HepG2 (cell line): ENCODE results near the gene PPFIA4. TPM values are rescaled to one million over a fixed set of nuclear protein-coding genes. Genes with fewer than 3 reads are reported as not detected.

Experiments used
- ATAC-seq: fragments of 200-7000 bp; cut with Tn5 transposase; 3 replicates; pipeline ENCODE4 v1.9.1; 2020; ENCODE audit warnings: mild to moderate bottlenecking, moderate library complexity
- BruUV-seq: library from RNA; stranded (reverse); fragments of 400-500 nt; replicated peaks from 2 replicates; lab custom pipeline; 2021; lab: Mats Ljungman, UMichigan
- CTCF ChIA-PET: fragments of 300-600 bp; formaldehyde crosslinking; extraction: SDS; loops from one replicate; lab custom pipeline; 2021; ENCODE audit warnings: low total read pairs, inconsistent platforms, low intra/inter-chr PET ratio; lab: Yijun Ruan, JAX
- POLR2A ChIA-PET: fragments of 350-600 bp; sonication (Branson Sonifier 250); formaldehyde crosslinking; loops from one replicate; lab custom pipeline; 2020; ENCODE audit warnings: antibody characterized with exemption, inconsistent platforms; lab: Yijun Ruan, JAX
- DNase-seq: peaks from one replicate; pipeline ENCODE4 v3.0.0-alpha.2; 2015; ENCODE audit warnings: low spot score
- FAIRE-seq: peaks from 3 replicates; lab custom pipeline; 2011; peaks lifted over from hg19 to GRCh38; lab: Jason Lieb, UNC
- H2AFZ ChIP-seq: one replicate; pipeline ENCODE4 v1.6.1; 2011; ENCODE audit warnings: low read length, inconsistent platforms
- H3K27ac ChIP-seq: fragments of 300-600 bp; 3 replicates; pipeline ENCODE4 v1.8.0; 2011; ENCODE audit warnings: mixed run types, mild to moderate bottlenecking, mixed read lengths, low read length, inconsistent platforms; ENCODE audit not compliant: insufficient read depth; ENCODE audit errors: extremely low read length
- H3K27me3 ChIP-seq, 2 experiments: fragments of 200-600 bp in 1 of 2; 2 replicates in 1 of 2; 3 replicates in 1 of 2; pipeline versions ENCODE4 v1.6.0 to v1.8.0; 2011; ENCODE audit warnings: low read length in 2 of 2, mild to moderate bottlenecking in 2 of 2, moderate library complexity in 2 of 2, inconsistent platforms in 1 of 2; ENCODE audit not compliant: insufficient read depth in 2 of 2, control insufficient read depth in 1 of 2
- H3K36me3 ChIP-seq, 2 experiments: fragments of 200-600 bp in 1 of 2; replicated peaks in 1 of 2; 2 replicates in 1 of 2; 3 replicates in 1 of 2; pipeline versions ENCODE4 v1.5.1 to v1.8.0; 2011; ENCODE audit warnings: low read length in 2 of 2, inconsistent platforms in 1 of 2; ENCODE audit not compliant: insufficient read depth in 2 of 2, control insufficient read depth in 1 of 2
- H3K4me1 ChIP-seq: 2 replicates; pipeline ENCODE4 v1.5.1; 2012; ENCODE audit warnings: low read length, inconsistent platforms; ENCODE audit not compliant: insufficient read depth
- H3K4me2 ChIP-seq: 2 replicates; pipeline ENCODE4 v1.6.0; 2011; ENCODE audit warnings: low read depth, low read length, inconsistent platforms
- H3K4me3 ChIP-seq, 3 experiments: fragments of 200-600 bp in 1 of 3; sonication (generic), shearing (Covaris generic) in 1 of 3; replicated peaks in 1 of 3; 2 replicates each; pipeline ENCODE4 v1.5.1; 2011 to 2016; ENCODE audit warnings: low read length in 3 of 3, inconsistent platforms in 2 of 3, low read depth in 2 of 3, mild to moderate bottlenecking in 2 of 3, control low read depth in 1 of 3, mixed read lengths in 1 of 3; ENCODE audit not compliant: insufficient read depth in 1 of 3
- H3K79me2 ChIP-seq: one replicate; pipeline ENCODE4 v1.6.1; 2011; ENCODE audit warnings: low read length, inconsistent platforms; ENCODE audit not compliant: insufficient read depth
- H3K9ac ChIP-seq: 2 replicates; pipeline ENCODE4 v1.6.0; 2011; ENCODE audit warnings: mild to moderate bottlenecking, low read depth, low read length, inconsistent platforms; ENCODE audit not compliant: insufficient read depth
- H3K9me3 ChIP-seq: 2 replicates; pipeline ENCODE4 v1.5.1; 2012; ENCODE audit warnings: mild to moderate bottlenecking, low read length
- H4K20me1 ChIP-seq: 2 replicates; pipeline ENCODE4 v1.6.0; 2011; ENCODE audit warnings: inconsistent platforms, mild to moderate bottlenecking, low read length, moderate library complexity; ENCODE audit not compliant: insufficient read depth
- DMAP1 ChIP-seq: IDR thresholded peaks from 2 replicates; pipeline ENCODE4 v1.6.1; 2016
- DRAP1 ChIP-seq: IDR thresholded peaks from 2 replicates; pipeline ENCODE4 v1.6.1; 2016; ENCODE audit warnings: missing genetic modification reagents, missing compliant biosample characterization
- EEA1 ChIP-seq: sonication (generic); formaldehyde crosslinking; IDR thresholded peaks from 2 replicates; pipeline ENCODE4 v1.5.1; 2020; ENCODE audit warnings: mild to moderate bottlenecking, missing genetic modification reagents, borderline replicate concordance
- ERF ChIP-seq: IDR thresholded peaks from 2 replicates; pipeline ENCODE4 v1.6.1; 2018; ENCODE audit warnings: missing biosample characterization, missing genetic modification reagents
- ESRRA ChIP-seq: sonication (generic); formaldehyde crosslinking; IDR thresholded peaks from 2 replicates; pipeline ENCODE4 v1.5.1; 2020; ENCODE audit warnings: mild to moderate bottlenecking, low read depth, missing genetic modification reagents
- GTF2F1 ChIP-seq: fragments of 150-350 bp; IDR thresholded peaks from 2 replicates; pipeline ENCODE4 v1.6.1; 2014; ENCODE audit warnings: low read length
- HINFP ChIP-seq: sonication (generic); formaldehyde crosslinking; IDR thresholded peaks from 2 replicates; pipeline ENCODE4 v1.4.0; 2020; ENCODE audit warnings: low read depth, mild to moderate bottlenecking, missing genetic modification reagents
- JDP2 ChIP-seq: sonication (generic); formaldehyde crosslinking; IDR thresholded peaks from 2 replicates; pipeline ENCODE4 v1.8.1; 2022; ENCODE audit warnings: missing genetic modification reagents, borderline replicate concordance
- RORA ChIP-seq: sonication (generic); formaldehyde crosslinking; IDR thresholded peaks from 2 replicates; pipeline ENCODE4 v1.5.0; 2020; ENCODE audit warnings: mild to moderate bottlenecking, missing genetic modification reagents, moderate library complexity
- SP5 ChIP-seq: IDR thresholded peaks from 2 replicates; pipeline ENCODE4 v1.6.1; 2016; ENCODE audit warnings: low read depth, borderline replicate concordance
- TBX2 ChIP-seq: sonication (generic); formaldehyde crosslinking; IDR thresholded peaks from 2 replicates; pipeline ENCODE4 v1.5.0; 2020; ENCODE audit warnings: missing genetic modification reagents, mild to moderate bottlenecking, borderline replicate concordance
- TOE1 ChIP-seq: sonication (generic); formaldehyde crosslinking; IDR thresholded peaks from 2 replicates; pipeline ENCODE4 v1.4.0; 2020; ENCODE audit warnings: mild to moderate bottlenecking, missing genetic modification reagents
- ZBTB38 ChIP-seq: sonication (generic); formaldehyde crosslinking; IDR thresholded peaks from 2 replicates; pipeline ENCODE4 v1.5.1; 2020; ENCODE audit warnings: mild to moderate bottlenecking, missing genetic modification reagents
- ZNF276 ChIP-seq: sonication (generic); formaldehyde crosslinking; IDR thresholded peaks from 2 replicates; pipeline ENCODE4 v1.4.0; 2020; ENCODE audit warnings: mild to moderate bottlenecking, low read depth, missing genetic modification reagents
- ZNF34 ChIP-seq: sonication (generic); formaldehyde crosslinking; IDR thresholded peaks from 2 replicates; pipeline ENCODE4 v1.4.0; 2020; ENCODE audit warnings: mild to moderate bottlenecking, missing genetic modification reagents, borderline replicate concordance
- ZNF343 ChIP-seq: sonication (generic); formaldehyde crosslinking; IDR thresholded peaks from 2 replicates; pipeline ENCODE4 v1.4.0; 2020; ENCODE audit warnings: mild to moderate bottlenecking, missing genetic modification reagents
- ZNF414 ChIP-seq: sonication (generic); formaldehyde crosslinking; IDR thresholded peaks from 2 replicates; pipeline ENCODE4 v1.5.0; 2020; ENCODE audit warnings: missing genetic modification reagents
- ZNF615 ChIP-seq: sonication (generic); formaldehyde crosslinking; IDR thresholded peaks from 2 replicates; pipeline ENCODE4 v1.5.0; 2020; ENCODE audit warnings: mild to moderate bottlenecking, missing genetic modification reagents, borderline replicate concordance
- WGBS: methylation state at CpG from one replicate; pipeline ENCODE4 v1.1.6; 2017; ENCODE audit warnings: low lambda C conversion rate; 5-methylcytosine and 5-hydroxymethylcytosine counted together
- in situ Hi-C: cut with HindIII; loops from 2 replicates; pipeline ENCODE4 v1.10.0; 2017; ENCODE audit warnings: low pct_unique_long_range_greater_than_20kb; ENCODE audit not compliant: extremely low pct_ligation_motif_present
- intact Hi-C: fragments of 100-400 bp; cut with micrococcal nuclease; formaldehyde crosslinking; loops from one replicate; pipeline ENCODE4 v1.10.0; 2022; ENCODE audit not compliant: unreplicated experiment
- polyA plus RNA-seq, 8 experiments: library from polyadenylated mRNA; depleted of rRNA in 3 of 8; stranded (reverse) in 7 of 8; unstranded in 1 of 8; fragments of >200 nt; fragmentation: Illumina TruSeq in 4 of 8; extraction: Trizol in 4 of 8; gene quantifications; 2 replicates each; pipeline versions ENCODE4 v1.2.1 to v1.2.3, GENCODE V29; 2011 to 2016; ENCODE audit warnings: low read depth in 4 of 8, missing spikeins in 1 of 8, mixed read lengths in 1 of 8; ENCODE audit not compliant: insufficient read depth in 1 of 8
- total RNA-seq, 5 experiments: library from RNA; depleted of rRNA; stranded (reverse); fragments of >200 nt; fragmentation: Illumina TruSeq; extraction: Trizol; gene quantifications; 2 replicates each; pipeline ENCODE4 v1.2.3, GENCODE V29; 2016; ENCODE audit warnings: low read depth in 1 of 5

Gene PPFIA4
- total and polyA plus RNA-seq, 2 of the 13 experiments (the other 11 are each of a cell fraction or from before 2014, with no cell fraction given) = 6.4 TPM; not detected in 1

GRCh38 chr1:203065191-203065590 lies 38.9 kb downstream of the PPFIA4 start (continued):
- TF ChIP-seq HINFP (CRISPR knock-in tag) (no peak), TOE1 (CRISPR knock-in tag) (no peak), JDP2 (CRISPR knock-in tag) (no peak), ZBTB38 (no peak), RORA (no peak), ZNF615 (CRISPR knock-in tag) (no peak)
- TF ChIP-seq, all 625 proteins: peak for 0

- Histone ChIP-seq H3K9me3 (no peaks in the 10 kb centered on the region), H3K27ac (no peak overlapping the region), H3K4me1 (peaks cover 10% of the 10 kb centered on the region), H4K20me1 (no peaks in the 10 kb centered on the region), H3K4me3 (no peak overlapping the region), H3K4me2 (no peak overlapping the region), H2AFZ (no peak overlapping the region), H3K79me2 (no peaks in the 10 kb centered on the region), H3K36me3 (no peaks in the 10 kb centered on the region), H3K27me3 (peaks cover 0 to 6% of the 10 kb centered on the region in 2 experiments; a peak in 3 of 5 replicates), H3K9ac (no peak overlapping the region)
- intact Hi-C loops (no loop called here), in situ Hi-C loops (no loop called here)
- no peak for ATAC-seq
- no peak for FAIRE-seq
- POLR2A ChIA-PET = no interaction called here
- WGBS = 4% methylated on average over 2 of the region's 2 CpGs
- no TSS peak for BruUV-seq
- no peak for DNase-seq
- CTCF ChIA-PET = no interaction called here
- TF ChIP-seq ZNF276 (CRISPR knock-in tag) (no peak), ERF (CRISPR knock-in tag) (no peak), ZNF343 (no peak), EEA1 (CRISPR knock-in tag) (no peak), SP5 (no peak), ESRRA (CRISPR knock-in tag) (no peak), GTF2F1 (no peak), TBX2 (CRISPR knock-in tag) (no peak), DRAP1 (CRISPR knock-in tag) (no peak), DMAP1 (CRISPR knock-in tag) (no peak), ZNF34 (CRISPR knock-in tag) (no peak), ZNF414 (no peak)
Measured at GRCh38 chr1:203065986-203066385, 39.7 kb downstream of the PPFIA4 start.
